Measurements from ENCODE around the gene GABRG3. TPM values are rescaled to one million over a fixed set of nuclear protein-coding genes. Genes with fewer than 3 reads are reported as not detected.

Gene GABRG3
- total and polyA plus RNA-seq, 12 donors = 0.08 to 1.1 (median 0.44) TPM; not detected in 5

GRCh38 chr15:26968806-26969205 lies 2.2 kb upstream of the GABRG3 start:
- 59 to 77% (median 65%) methylated on average over 2 of the region's 2 CpGs for WGBS, 4 donors
- Histone ChIP-seq H3K27me3 (peaks cover 8% of the 10 kb centered on the region), H3K9me3 (replicated peaks in 1 of 3) (no peaks in the 10 kb centered on the region), H3K4me1 (replicated peaks in 1 of 2) (no peaks in the 10 kb centered on the region), H3K27ac (no peak overlapping the region), H3K4me3 (no peak overlapping the region), H3K36me3 (replicated peaks in 1 of 2) (no peaks in the 10 kb centered on the region)
- no peak for TF ChIP-seq POLR2A (IDR thresholded peaks at IDR 0.05)
- TF ChIP-seq, protein P1, sequence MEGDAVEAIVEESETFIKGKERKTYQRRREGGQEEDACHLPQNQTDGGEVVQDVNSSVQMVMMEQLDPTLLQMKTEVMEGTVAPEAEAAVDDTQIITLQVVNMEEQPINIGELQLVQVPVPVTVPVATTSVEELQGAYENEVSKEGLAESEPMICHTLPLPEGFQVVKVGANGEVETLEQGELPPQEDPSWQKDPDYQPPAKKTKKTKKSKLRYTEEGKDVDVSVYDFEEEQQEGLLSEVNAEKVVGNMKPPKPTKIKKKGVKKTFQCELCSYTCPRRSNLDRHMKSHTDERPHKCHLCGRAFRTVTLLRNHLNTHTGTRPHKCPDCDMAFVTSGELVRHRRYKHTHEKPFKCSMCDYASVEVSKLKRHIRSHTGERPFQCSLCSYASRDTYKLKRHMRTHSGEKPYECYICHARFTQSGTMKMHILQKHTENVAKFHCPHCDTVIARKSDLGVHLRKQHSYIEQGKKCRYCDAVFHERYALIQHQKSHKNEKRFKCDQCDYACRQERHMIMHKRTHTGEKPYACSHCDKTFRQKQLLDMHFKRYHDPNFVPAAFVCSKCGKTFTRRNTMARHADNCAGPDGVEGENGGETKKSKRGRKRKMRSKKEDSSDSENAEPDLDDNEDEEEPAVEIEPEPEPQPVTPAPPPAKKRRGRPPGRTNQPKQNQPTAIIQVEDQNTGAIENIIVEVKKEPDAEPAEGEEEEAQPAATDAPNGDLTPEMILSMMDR (IDR thresholded peaks at IDR 0.05) = no peak
- intact Hi-C loops (cut with DNase I) = no loop called here
- DNase-seq = no peak

GRCh38 chr15:26971271-26972018 lies 464 bp downstream of the GABRG3 start:
- TF ChIP-seq, protein P1 (IDR thresholded peaks at IDR 0.05) = no peak
- TF ChIP-seq POLR2A (IDR thresholded peaks at IDR 0.05) = no peak
- no peaks in the 10 kb centered on the region for H3K36me3 ChIP-seq (replicated peaks in 1 of 2)
- 4 to 30% (median 6%) methylated on average over 5 to 72 of the region's 72 CpGs for WGBS, 4 donors
- no peaks in the 10 kb centered on the region for H3K4me1 ChIP-seq (replicated peaks in 1 of 2)
- H3K27ac ChIP-seq = no peak overlapping the region
- intact Hi-C loops (cut with DNase I) = no loop called here
- no peak overlapping the region for H3K4me3 ChIP-seq
- no peak for DNase-seq
- H3K9me3 ChIP-seq (replicated peaks in 1 of 3) = no peaks in the 10 kb centered on the region
- H3K27me3 ChIP-seq = peaks cover 8% of the 10 kb centered on the region

- 56 to 72% (median 65%) methylated on average over 2 of the region's 2 CpGs for WGBS, 4 donors
- no peak for TF ChIP-seq POLR2A (IDR thresholded peaks at IDR 0.05)
- TF ChIP-seq, protein P1 (IDR thresholded peaks at IDR 0.05) = no peak
- peaks cover 8% of the 10 kb centered on the region for H3K27me3 ChIP-seq
- DNase-seq = no peak
- no peaks in the 10 kb centered on the region for H3K9me3 ChIP-seq (replicated peaks in 1 of 3)
- H3K4me3 ChIP-seq = no peak overlapping the region
- intact Hi-C loops (cut with DNase I) = no loop called here
- H3K36me3 ChIP-seq (replicated peaks in 1 of 2) = no peaks in the 10 kb centered on the region
- H3K4me1 ChIP-seq (replicated peaks in 1 of 2) = no peaks in the 10 kb centered on the region
- H3K27ac ChIP-seq = no peak overlapping the region
These were observed 1.7 kb downstream of the GABRG3 start for GRCh38 chr15:26972636-26973035.

DNA sequence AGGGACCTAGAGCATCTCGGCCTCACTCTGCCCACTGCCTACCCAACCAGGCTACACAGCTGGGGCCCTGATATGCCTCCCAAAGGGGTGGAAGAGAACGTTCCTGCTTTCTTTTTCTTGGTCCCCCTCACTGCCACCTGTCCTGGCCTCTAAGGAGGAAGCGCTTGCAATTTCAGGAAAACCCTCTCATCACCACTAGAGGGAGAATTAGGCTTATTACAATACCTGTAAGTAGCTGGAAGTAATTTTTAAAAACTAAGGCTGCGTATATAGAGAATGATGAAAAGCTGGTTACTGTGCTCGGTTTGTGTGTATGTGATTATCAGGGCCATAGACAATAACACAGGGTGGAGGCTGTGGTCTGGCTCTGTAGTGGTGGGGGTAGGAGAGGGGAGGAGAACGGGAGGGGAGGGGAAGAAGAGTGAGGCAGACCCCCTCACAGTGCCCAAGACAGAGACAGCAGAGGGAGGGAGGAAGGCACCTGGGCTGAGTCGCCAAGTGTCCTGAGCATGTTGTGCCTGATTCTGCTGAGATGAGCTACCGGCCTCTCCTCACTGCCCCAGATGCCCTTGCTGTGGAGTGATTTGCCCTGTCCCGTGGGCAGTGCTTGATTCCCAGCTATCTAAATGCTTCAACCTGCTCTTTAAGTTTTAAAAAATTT lies 3.3 kb downstream of the GABRG3 start:
- intact Hi-C loops (cut with DNase I) = no loop called here

More for the DNA sequence above, 3.3 kb downstream of the GABRG3 start:
- TF ChIP-seq, protein P1 (IDR thresholded peaks at IDR 0.05) = peak in 3 of 6 experiments; percentile 12 to 30 (median 23)
- TF ChIP-seq POLR2A (IDR thresholded peaks at IDR 0.05) = no peak
- 10 to 32% (median 21%) methylated on average over 9 of the region's 9 CpGs for WGBS, 4 donors
- Histone ChIP-seq H3K9me3 (replicated peaks in 1 of 3) (no peaks in the 10 kb centered on the region), H3K4me3 (no peak overlapping the region), H3K36me3 (replicated peaks in 1 of 2) (no peaks in the 10 kb centered on the region), H3K27me3 (peaks cover 8% of the 10 kb centered on the region), H3K4me1 (replicated peaks in 1 of 2) (no peaks in the 10 kb centered on the region), H3K27ac (no peak overlapping the region)
- DNase-seq = no peak

Measured in adrenal gland (tissue), 12 donors.